Breast epithelium (tissue), 4 donors: ENCODE measurements around the gene PARVA. TPM values are rescaled to one million over a fixed set of nuclear protein-coding genes. Genes with fewer than 3 reads are reported as not detected.

Experiments
- DNase-seq, 2 donors: peaks; one replicate each; pipeline ENCODE4 v3.0.0-alpha.2; 2019; ENCODE audit warnings: low spot score in 2 of 2
- H3K27ac ChIP-seq, 2 donors: fragments of 200-600 bp; sonication (generic) in 1 of 2; one replicate each; pipeline ENCODE4 v1.5.1; 2016 to 2019; ENCODE audit warnings: mild to moderate bottlenecking in 1 of 2
- H3K27me3 ChIP-seq, 2 donors: fragments of 200-600 bp; sonication (generic) in 1 of 2; one replicate each; pipeline versions ENCODE4 v1.5.1 to v1.6.0; 2017 to 2019; ENCODE audit warnings: control low read depth in 1 of 2, mild to moderate bottlenecking in 1 of 2
- H3K36me3 ChIP-seq: fragments of 200-600 bp; one replicate; pipeline ENCODE4 v1.5.1; 2019
- H3K4me1 ChIP-seq, 2 donors: fragments of 200-600 bp; sonication (generic); one replicate each; pipeline ENCODE4 v1.5.1; 2016 to 2019; ENCODE audit warnings: control low read depth in 1 of 2
- H3K4me3 ChIP-seq, 3 donors: fragments of 200-600 bp; sonication (generic); 1 replicate in 2 of 3; 2 replicates in 1 of 3; pipeline ENCODE4 v1.5.1; 2016 to 2019; ENCODE audit warnings: mild to moderate bottlenecking in 3 of 3, moderate library complexity in 2 of 3
- H3K9me3 ChIP-seq, 2 donors: fragments of 200-600 bp; sonication (generic) in 1 of 2; one replicate each; pipeline ENCODE4 v1.5.1; 2016 to 2019; ENCODE audit warnings: control low read depth in 1 of 2
- POLR2A ChIP-seq: fragments of 450-650 bp; IDR thresholded peaks from one replicate; pipeline ENCODE4 v1.6.1; 2016; ENCODE audit warnings: antibody characterized with exemption, mild to moderate bottlenecking, moderate library complexity
- POLR2AphosphoS5 ChIP-seq, 3 donors: sonication (generic); formaldehyde crosslinking; IDR thresholded peaks; one replicate each; pipeline ENCODE4 v1.6.1; 2017; ENCODE audit warnings: antibody characterized with exemption in 3 of 3
- intact Hi-C: fragments of 100-400 bp; cut with DNase I; formaldehyde crosslinking; loops from one replicate; pipeline ENCODE4 v1.15.1; 2023; ENCODE audit warnings: low total_unique reads
- total RNA-seq, 3 donors: library from RNA; depleted of rRNA; stranded (reverse); fragments of >200 nt; gene quantifications; one replicate each; pipeline ENCODE4 v1.1.0, GENCODE V29; 2016
- TF ChIP-seq, protein P1 (sequence below), 3 donors: fragments of 450-650 bp; IDR thresholded peaks; one replicate each; pipeline ENCODE4 v1.5.1; 2016 to 2017; ENCODE audit warnings: antibody characterized with exemption in 3 of 3, mild to moderate bottlenecking in 3 of 3, moderate library complexity in 3 of 3

PARVA gene
- total RNA-seq, 3 donors from 2014 or later: 50.5 to 109 (median 60.4) TPM

DNA sequence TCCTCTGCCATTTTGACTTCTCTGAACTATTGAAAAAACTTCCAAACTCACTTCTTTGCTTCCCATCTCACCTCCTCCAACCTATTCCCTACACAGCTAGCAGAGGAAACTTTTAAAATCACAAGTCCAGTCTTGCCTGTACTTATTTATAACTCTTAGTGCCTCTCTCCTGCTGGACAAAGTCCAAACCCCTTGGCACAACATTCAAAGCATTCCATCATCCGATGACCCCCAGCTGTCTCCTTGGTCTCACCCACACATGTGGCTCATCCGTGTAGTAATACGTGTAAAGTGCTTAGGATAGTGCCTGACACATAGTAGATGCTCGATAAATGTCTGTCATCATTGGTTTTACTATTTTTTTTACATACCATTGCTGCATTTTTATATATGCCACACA, 101.4 kb downstream of the PARVA start:
- intact Hi-C loops: no loop called here
- Histone ChIP-seq H3K4me1 (peaks cover 0 to 8% of the 10 kb centered on the region in 2 donors), H3K9me3 (no peaks in the 10 kb centered on the region), H3K36me3 (no peaks in the 10 kb centered on the region), H3K27me3 (no peaks in the 10 kb centered on the region), H3K4me3 (no peak overlapping the region), H3K27ac (peak overlapping the region; percentile 23 to 43)
- peak in 1 of 2 donors; percentile 63 for DNase-seq
- TF ChIP-seq POLR2A: no peak
- TF ChIP-seq, protein P1, sequence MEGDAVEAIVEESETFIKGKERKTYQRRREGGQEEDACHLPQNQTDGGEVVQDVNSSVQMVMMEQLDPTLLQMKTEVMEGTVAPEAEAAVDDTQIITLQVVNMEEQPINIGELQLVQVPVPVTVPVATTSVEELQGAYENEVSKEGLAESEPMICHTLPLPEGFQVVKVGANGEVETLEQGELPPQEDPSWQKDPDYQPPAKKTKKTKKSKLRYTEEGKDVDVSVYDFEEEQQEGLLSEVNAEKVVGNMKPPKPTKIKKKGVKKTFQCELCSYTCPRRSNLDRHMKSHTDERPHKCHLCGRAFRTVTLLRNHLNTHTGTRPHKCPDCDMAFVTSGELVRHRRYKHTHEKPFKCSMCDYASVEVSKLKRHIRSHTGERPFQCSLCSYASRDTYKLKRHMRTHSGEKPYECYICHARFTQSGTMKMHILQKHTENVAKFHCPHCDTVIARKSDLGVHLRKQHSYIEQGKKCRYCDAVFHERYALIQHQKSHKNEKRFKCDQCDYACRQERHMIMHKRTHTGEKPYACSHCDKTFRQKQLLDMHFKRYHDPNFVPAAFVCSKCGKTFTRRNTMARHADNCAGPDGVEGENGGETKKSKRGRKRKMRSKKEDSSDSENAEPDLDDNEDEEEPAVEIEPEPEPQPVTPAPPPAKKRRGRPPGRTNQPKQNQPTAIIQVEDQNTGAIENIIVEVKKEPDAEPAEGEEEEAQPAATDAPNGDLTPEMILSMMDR (IDR thresholded peaks at IDR 0.05): no peak
- TF ChIP-seq POLR2AphosphoS5 (IDR thresholded peaks at IDR 0.05): no peak

DNA sequence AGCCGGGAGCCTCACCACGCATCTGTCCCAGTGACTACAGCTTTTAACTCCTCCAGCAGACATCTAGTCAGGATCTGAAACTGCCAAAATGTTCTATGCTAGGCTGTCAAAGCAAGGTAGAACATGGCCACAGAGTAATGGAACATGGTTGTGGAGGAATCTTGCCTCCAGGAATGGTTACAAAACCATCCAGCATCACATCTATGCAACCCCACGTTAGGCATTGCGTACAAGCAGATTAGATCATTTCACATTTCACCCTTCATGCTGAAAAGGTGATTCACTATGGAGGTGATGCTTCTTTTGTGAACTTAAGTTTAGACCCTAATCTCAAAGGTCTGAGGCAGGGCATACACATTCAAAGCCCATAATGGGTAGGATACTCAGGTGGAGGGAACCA, 103.0 kb downstream of the PARVA start:
- Histone ChIP-seq H3K27ac (no peak overlapping the region), H3K4me1 (peaks cover 0 to 8% of the 10 kb centered on the region in 2 donors), H3K36me3 (no peaks in the 10 kb centered on the region), H3K9me3 (no peaks in the 10 kb centered on the region), H3K27me3 (no peaks in the 10 kb centered on the region), H3K4me3 (no peak overlapping the region)
- no peak for DNase-seq
- intact Hi-C loops: no loop called here
- TF ChIP-seq POLR2A (no peak), POLR2AphosphoS5 (IDR thresholded peaks at IDR 0.05) (no peak)
- TF ChIP-seq, protein P1 (IDR thresholded peaks at IDR 0.05): no peak

DNA sequence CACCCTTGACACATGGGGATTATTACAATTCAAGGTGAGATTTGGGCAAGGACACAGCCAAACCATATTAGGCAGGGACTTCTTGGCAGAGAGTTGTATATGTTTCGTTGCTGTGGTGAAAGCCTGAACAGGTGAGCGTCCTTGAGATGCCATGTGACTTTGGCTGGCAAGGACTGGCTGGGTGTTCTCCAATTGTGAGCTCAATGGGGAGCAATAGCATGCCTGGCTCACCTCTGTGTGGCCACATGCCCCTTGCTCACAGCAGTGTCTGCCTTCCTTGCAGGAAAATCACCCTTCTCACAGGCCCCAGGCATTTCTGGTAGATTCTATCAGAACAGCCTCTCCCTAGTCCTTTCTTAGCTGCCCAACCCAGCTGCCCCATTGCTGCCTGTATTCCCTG, 105.5 kb downstream of the PARVA start:
- no peaks in the 10 kb centered on the region for H3K36me3 ChIP-seq
- no peak overlapping the region for H3K4me3 ChIP-seq
- DNase-seq: peak; percentile 63 to 76
- H3K27me3 ChIP-seq: no peaks in the 10 kb centered on the region
- H3K4me1 ChIP-seq: peaks cover 0 to 8% of the 10 kb centered on the region in 2 donors
- TF ChIP-seq POLR2AphosphoS5 (IDR thresholded peaks at IDR 0.05) (no peak), POLR2A (no peak)
- TF ChIP-seq, protein P1 (IDR thresholded peaks at IDR 0.05): no peak
- H3K9me3 ChIP-seq: no peaks in the 10 kb centered on the region
- peak overlapping the region; percentile 68 to 73 for H3K27ac ChIP-seq
- intact Hi-C loops: loop anchor here (1.0 kb wide), 1 partner anchor 41 kb away; no protein-coding TSS in a partner anchor

DNA sequence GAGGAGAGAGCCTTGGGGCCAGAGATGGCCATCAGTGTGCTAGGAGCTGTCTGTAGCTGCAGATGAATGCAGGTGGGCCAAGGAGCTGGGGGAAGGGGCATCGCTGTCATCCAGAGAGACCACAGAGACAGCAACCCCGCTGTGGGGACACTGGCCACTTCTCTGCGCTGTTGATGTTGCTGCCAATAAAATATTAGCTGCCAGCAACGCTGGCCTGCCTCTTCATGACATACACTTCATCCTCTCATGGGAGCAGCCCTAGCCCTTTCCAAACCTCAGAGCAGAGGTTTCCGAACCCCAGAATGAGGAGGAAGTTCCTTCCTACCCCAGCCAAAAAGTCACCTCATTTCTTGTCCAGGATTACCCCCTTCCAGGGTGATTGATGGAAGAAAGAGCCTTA, 106.2 kb downstream of the PARVA start:
- Histone ChIP-seq H3K4me3 (no peak overlapping the region), H3K27ac (peak overlapping the region; percentile 68 to 73), H3K36me3 (no peaks in the 10 kb centered on the region), H3K9me3 (peaks cover 0 to 1% of the 10 kb centered on the region in 2 donors), H3K4me1 (peaks cover 0 to 8% of the 10 kb centered on the region in 2 donors), H3K27me3 (no peaks in the 10 kb centered on the region)
- intact Hi-C loops: no loop called here
- TF ChIP-seq POLR2A: no peak
- TF ChIP-seq POLR2AphosphoS5 (IDR thresholded peaks at IDR 0.05): no peak
- DNase-seq: no peak

DNA sequence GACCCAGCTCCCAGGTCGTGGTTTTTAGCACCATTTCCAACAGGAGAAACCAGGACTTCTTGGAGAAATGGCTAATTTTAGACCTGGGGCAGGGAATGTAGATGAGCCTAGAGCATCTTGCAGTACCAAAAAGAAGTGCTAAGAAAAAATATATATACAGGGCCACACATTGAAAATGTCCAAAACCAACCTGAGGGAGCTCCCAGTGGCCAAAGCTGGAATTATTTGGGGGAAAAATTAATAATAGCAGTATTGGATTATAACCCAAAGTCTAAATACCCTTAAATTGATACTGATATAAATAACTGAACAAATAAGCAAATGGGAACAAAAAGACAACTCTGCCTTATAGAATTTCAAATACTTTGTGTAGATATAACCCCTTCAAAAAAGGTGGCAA, 108.0 kb downstream of the PARVA start:
- peaks cover 0 to 5% of the 10 kb centered on the region in 2 donors for H3K9me3 ChIP-seq
- H3K27ac ChIP-seq: no peak overlapping the region
- DNase-seq: no peak
- intact Hi-C loops: no loop called here
- H3K27me3 ChIP-seq: no peaks in the 10 kb centered on the region
- TF ChIP-seq, protein P1 (IDR thresholded peaks at IDR 0.05): peak in 2 of 3 donors; percentile 25 to 56
- TF ChIP-seq POLR2A: no peak
- H3K4me3 ChIP-seq: no peak overlapping the region
- H3K36me3 ChIP-seq: no peaks in the 10 kb centered on the region
- peaks cover 0 to 8% of the 10 kb centered on the region in 2 donors for H3K4me1 ChIP-seq
